Measurements from ENCODE around the gene LIPC. TPM values are rescaled to one million over a fixed set of nuclear protein-coding genes. Genes with fewer than 3 reads are reported as not detected.

LIPC gene
- polyA plus RNA-seq, 1 donor from 2014 or later = 0.95 TPM

DNA sequence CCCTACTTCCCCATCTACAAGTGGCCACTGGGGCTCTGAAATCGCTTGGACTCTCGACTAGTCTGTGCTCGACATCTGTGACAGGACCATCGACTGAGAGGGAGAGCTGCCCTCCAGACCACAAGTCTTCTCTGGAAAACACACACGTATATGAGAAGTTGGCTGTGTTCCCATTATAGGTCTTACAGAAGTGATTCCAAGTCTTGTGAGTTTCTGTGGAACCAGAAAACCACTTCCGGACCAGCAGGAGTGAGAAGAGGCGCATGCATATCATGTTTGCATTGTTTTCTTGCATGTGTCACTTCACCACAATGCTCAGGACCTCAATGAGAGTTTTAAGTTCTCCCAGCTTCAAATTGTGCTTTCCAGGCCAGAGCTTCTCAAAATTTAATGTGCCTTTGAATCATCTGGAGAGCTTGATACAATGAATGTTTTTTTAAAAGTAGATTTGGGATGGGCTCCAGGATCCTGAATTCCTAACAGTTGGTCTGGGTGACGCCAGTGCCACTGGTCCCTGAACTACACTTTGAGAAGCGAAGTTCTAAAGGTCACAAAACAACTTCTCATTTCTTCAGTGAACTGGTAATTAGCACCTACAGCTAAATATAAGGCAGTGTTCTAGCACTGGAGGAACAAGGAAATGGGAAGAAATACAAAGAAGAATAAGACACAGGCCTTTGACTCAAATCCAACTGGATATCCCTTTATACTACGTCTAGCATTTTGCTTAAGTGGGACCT is 15.7 kb downstream of the LIPC start:
- H3K36me3 Mint-ChIP-seq = no peaks in the 10 kb centered on the region
- peaks cover 0 to 2% (median 0%) of the 10 kb centered on the region in 3 donors for H3K4me1 Mint-ChIP-seq
- H3K4me3 Mint-ChIP-seq = no peak overlapping the region
- H3K27ac Mint-ChIP-seq = no peak overlapping the region
- H3K9me3 Mint-ChIP-seq = no peaks in the 10 kb centered on the region
- H3K27me3 Mint-ChIP-seq = peaks cover 3% of the 10 kb centered on the region

DNA sequence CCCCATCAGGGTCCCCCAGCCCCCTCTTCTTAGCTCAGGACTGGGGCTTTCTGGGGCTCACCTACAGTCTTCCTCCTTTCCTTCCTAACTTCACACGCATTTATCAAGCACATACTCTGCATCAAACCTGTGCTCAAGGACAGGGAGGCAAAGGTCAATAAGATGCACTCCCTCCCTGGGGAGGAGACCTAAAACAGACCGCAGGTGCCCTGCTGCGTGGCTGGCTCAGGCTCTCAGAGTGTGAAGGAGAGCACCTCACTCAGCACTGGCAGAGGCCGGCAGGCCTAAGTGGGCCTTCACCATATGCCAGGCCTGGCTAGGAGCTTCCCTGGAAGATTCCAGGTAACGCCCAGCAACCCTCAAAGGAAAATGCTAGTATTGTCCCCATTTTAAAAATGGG is 16.5 kb downstream of the LIPC start:
- Mint-ChIP-seq H3K36me3 (no peaks in the 10 kb centered on the region), H3K27me3 (peaks cover 3% of the 10 kb centered on the region), H3K27ac (no peak overlapping the region), H3K4me3 (no peak overlapping the region), H3K4me1 (peaks cover 0 to 2% (median 0%) of the 10 kb centered on the region in 3 donors), H3K9me3 (no peaks in the 10 kb centered on the region)

DNA sequence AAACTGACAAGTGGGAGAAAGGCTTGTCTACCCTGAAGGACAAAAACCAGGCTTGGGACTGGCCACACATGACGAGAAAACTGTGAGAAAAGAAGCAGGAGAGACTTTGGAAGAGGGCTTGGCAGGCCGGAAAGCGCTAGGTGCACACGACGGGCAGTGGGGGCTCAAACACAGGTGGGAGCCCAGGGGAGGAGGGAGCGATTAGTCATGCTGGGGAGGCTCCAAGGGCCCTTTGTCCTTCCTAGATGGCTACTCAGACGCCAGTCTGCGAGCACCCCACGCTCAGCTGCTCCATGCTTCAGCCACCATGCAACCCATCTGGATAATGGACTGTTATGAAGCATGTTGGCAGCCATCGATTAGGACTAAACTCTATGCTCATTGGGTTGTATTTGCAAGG is 17.1 kb downstream of the LIPC start:
- Mint-ChIP-seq H3K4me1 (peaks cover 0 to 2% (median 0%) of the 10 kb centered on the region in 3 donors), H3K4me3 (no peak overlapping the region), H3K27me3 (peaks cover 4% of the 10 kb centered on the region), H3K27ac (no peak overlapping the region), H3K36me3 (no peaks in the 10 kb centered on the region), H3K9me3 (no peaks in the 10 kb centered on the region)

DNA sequence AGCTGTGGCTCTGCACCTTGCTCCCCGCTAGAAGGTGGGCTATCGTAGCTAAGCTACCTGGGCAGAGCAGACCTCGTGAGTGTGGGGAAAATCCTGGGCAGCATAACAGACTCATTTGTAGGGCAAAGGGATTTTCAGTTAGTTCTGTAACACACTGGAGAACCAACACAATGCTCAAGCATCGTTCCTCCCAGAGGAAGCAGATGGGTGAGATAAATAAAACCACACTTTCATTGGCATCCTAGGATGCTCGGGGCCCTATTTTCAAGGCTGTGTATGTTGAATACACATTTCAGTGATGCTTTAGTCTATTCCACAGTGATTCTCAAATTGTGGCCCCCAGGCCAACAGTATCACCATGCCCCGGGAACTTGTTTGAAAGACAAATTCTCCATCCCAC is 20.0 kb downstream of the LIPC start:
- Mint-ChIP-seq H3K36me3 (no peaks in the 10 kb centered on the region), H3K9me3 (no peaks in the 10 kb centered on the region), H3K27ac (no peak overlapping the region), H3K4me1 (peaks cover 0 to 2% (median 0%) of the 10 kb centered on the region in 3 donors), H3K27me3 (peaks cover 4% of the 10 kb centered on the region), H3K4me3 (no peak overlapping the region)

DNA sequence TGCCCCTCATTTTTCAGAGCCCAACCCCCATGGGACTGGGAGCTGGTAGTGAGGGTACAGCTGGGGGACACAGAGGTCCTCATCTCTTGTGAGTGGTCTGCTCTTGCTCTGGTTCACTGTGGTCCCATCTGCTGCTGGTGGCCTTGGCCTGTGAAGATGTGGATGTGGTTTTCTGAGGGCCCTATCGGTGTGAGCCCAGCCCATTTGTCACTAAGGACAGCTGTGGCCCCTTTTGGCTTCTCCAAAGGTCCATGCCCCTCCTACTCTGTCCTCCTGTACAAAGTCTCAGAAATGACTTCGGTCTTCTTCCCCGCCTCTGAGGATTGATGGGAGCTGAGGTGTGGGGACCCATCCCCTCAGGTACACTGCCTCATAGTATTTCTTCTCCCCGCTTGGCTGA is 21.0 kb downstream of the LIPC start:
- H3K27ac Mint-ChIP-seq = no peak overlapping the region
- H3K9me3 Mint-ChIP-seq = no peaks in the 10 kb centered on the region
- peaks cover 0 to 4% (median 0%) of the 10 kb centered on the region in 3 donors for H3K4me1 Mint-ChIP-seq
- no peak overlapping the region for H3K4me3 Mint-ChIP-seq
- H3K27me3 Mint-ChIP-seq = peaks cover 10% of the 10 kb centered on the region
- no peaks in the 10 kb centered on the region for H3K36me3 Mint-ChIP-seq

DNA sequence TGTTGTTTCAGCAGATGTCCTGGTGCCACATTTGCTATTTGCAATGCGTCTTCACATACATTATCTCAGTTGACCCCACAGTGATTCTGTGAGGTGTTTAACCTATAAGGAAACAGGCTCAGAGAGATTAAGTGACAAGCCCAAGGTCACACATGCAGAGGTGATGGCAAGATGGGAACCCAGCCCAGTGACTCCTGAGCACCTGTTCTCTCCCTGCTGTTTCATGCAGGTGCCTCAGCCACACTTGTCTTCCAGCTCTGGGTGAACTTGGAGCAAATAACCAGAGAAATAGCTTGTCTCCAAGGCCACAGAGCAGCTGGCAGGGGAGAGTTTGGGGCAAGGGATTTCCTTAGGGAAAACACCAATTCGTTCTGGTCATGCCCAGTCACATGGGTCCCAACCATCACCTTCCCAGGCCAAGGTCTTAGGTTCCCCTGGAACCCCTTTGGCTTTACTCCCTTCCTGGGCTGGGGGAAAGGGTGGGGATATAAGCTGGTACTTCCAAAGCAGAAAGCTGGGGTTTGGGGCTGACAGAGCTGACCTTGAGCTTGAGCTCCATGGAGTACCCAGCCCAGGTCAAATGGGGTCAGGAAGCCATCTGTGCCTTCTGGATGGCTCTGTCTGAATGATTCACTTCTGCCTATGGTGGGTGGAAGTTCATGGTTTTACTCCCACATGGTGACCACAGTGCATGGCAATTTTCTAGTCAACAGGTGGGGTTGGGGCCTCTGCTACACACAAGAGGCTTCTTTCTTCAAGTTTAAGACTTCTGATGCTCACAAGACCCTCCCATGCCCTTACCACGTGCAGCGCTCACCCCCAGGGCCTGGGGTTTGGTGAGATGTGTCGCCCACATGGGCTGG is 22.4 kb downstream of the LIPC start:
- H3K36me3 Mint-ChIP-seq = no peaks in the 10 kb centered on the region
- H3K9me3 Mint-ChIP-seq = no peaks in the 10 kb centered on the region
- H3K4me3 Mint-ChIP-seq = no peak overlapping the region
- peaks cover 13% of the 10 kb centered on the region for H3K27me3 Mint-ChIP-seq
- H3K27ac Mint-ChIP-seq = no peak overlapping the region
- peaks cover 0 to 4% (median 0%) of the 10 kb centered on the region in 3 donors for H3K4me1 Mint-ChIP-seq

DNA sequence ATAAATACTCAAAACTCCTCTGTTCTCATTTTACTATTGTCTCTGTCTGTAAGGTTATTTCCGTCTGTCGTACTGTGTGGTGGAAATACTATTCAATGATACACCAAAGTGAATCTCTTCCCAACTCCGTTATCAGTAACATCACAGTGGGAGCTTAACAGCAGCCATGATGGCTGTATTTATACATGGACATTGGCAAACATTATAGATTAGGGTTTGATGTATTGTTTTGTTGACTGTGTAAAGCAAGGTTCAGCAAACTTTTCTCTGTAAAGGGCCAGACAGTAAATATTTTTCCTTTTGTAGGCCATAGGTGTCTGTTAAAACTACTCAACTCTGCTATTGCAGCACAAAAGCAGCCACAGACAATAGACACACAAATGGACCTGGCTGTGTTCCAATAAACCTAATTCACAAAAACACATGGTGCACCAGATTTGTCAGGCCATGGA is 23.2 kb downstream of the LIPC start:
- Mint-ChIP-seq H3K4me3 (no peak overlapping the region), H3K36me3 (no peaks in the 10 kb centered on the region), H3K9me3 (no peaks in the 10 kb centered on the region), H3K27me3 (peaks cover 14% of the 10 kb centered on the region), H3K4me1 (peaks cover 0 to 4% (median 0%) of the 10 kb centered on the region in 3 donors), H3K27ac (no peak overlapping the region)

DNA sequence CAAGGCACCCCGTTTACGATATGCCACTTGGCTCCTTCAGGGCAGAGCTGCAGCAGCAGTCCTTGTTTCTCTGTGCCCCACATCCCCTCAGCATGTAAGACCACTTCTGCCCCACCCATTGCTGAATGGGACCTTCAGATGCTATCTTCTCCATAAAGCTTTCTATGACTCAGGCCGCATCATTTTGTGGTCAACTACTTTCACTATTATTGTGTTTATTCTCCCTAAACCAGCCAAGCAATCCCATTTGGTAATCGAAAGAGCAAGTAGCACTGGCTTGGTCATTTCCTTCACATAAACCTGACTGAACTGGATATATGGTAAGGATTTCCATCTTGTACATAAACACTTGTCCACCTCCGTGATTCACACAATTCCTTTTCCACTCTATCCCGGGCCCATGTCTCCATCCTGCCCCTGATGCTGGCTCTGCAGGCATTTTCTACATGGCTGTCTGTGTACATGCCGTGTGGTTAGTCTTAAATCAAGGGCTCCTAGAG is 25.7 kb downstream of the LIPC start:
- H3K27me3 Mint-ChIP-seq = peaks cover 12% of the 10 kb centered on the region
- H3K9me3 Mint-ChIP-seq = no peaks in the 10 kb centered on the region
- no peak overlapping the region for H3K27ac Mint-ChIP-seq
- H3K4me3 Mint-ChIP-seq = no peak overlapping the region
- H3K4me1 Mint-ChIP-seq = peaks cover 0 to 4% (median 0%) of the 10 kb centered on the region in 3 donors
- no peaks in the 10 kb centered on the region for H3K36me3 Mint-ChIP-seq

DNA sequence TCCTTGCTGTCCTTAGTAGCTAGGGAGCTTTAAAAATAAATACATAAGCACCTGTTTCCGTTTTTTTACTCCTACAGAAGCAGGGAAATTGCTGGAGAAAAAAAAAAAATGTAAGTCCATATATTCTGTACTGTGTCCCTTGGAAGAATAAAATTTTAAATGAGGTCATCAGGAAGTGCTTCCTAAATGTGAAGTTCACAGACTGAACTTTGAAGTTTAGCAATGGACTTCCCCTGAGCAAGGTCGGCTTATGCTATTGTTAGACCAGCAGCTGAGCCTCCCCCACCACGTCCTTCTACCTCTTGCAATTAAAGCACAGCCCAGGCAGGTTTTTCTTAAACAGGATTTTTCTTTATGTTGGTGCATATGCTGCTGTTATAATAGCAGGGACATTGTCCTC is 26.3 kb downstream of the LIPC start:
- H3K4me1 Mint-ChIP-seq = peaks cover 0 to 4% (median 0%) of the 10 kb centered on the region in 3 donors
- no peak overlapping the region for H3K27ac Mint-ChIP-seq
- H3K27me3 Mint-ChIP-seq = peaks cover 12% of the 10 kb centered on the region

GRCh38 chr15:58459045-58459444 is 27.3 kb downstream of the LIPC start:
- Mint-ChIP-seq H3K27ac (no peak overlapping the region), H3K4me3 (no peak overlapping the region), H3K9me3 (no peaks in the 10 kb centered on the region), H3K27me3 (peaks cover 17% of the 10 kb centered on the region), H3K36me3 (no peaks in the 10 kb centered on the region), H3K4me1 (peaks cover 0 to 4% (median 0%) of the 10 kb centered on the region in 3 donors)

More for the DNA sequence above, 26.3 kb downstream of the LIPC start:
- no peaks in the 10 kb centered on the region for H3K36me3 Mint-ChIP-seq
- H3K4me3 Mint-ChIP-seq = no peak overlapping the region
- H3K9me3 Mint-ChIP-seq = no peaks in the 10 kb centered on the region

DNA sequence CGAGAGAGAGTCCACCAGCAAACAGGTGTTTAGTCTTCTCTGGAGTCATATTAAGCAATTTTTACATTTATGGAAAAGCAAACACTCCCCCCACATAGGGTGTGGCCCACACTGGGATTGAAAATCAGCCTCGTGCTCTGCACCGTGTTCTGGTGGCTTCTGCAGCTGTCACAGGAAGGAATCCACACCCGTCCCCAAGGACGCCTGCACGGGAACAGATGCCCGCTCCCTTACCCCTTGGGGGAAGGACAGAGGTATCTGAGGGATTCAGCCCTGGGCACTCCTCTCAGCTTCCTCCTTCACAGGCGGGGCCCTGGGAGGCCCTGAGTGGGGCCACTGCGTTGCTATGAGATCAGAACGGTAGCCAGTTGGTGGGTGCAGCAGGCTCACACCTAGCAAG is 27.8 kb downstream of the LIPC start:
- peaks cover 0 to 4% (median 0%) of the 10 kb centered on the region in 3 donors for H3K4me1 Mint-ChIP-seq
- H3K27ac Mint-ChIP-seq = no peak overlapping the region
- peaks cover 17% of the 10 kb centered on the region for H3K27me3 Mint-ChIP-seq
- H3K36me3 Mint-ChIP-seq = no peaks in the 10 kb centered on the region
- H3K9me3 Mint-ChIP-seq = no peaks in the 10 kb centered on the region
- no peak overlapping the region for H3K4me3 Mint-ChIP-seq

DNA sequence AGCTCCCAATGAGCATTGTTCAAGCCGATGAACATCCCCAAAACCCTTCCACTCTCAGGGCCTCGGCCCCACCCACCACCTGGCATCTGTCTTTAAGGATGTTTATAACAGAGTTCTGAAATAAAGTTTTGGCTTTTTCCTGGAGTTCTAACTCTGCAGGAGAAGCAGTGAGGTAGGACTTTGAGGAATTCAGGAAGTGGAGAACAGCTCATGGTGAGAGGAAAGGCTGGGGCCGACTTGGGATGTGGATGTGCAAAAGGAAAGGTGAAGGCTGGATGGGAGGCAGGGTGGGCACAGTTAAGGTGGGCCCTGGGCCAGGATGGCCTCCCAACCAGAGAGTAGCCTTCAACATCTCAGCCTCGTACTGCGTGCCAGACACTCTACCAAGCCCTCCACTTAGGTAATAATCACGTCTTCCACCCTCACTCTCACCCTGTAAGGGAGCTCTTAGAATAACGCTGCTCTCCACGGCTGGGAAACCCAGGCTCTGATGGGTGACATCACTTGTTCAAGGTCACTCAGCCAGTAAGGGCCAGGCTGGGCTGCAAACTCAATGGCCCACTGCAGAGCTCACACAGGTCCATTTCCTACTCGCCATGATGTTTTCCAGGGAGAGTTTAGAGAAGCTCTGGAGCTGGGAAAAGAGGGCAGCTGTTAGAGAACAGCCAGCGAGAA is 28.5 kb downstream of the LIPC start:
- Mint-ChIP-seq H3K36me3 (no peaks in the 10 kb centered on the region), H3K27me3 (peaks cover 17% of the 10 kb centered on the region), H3K27ac (no peak overlapping the region), H3K4me3 (peak overlapping the region in 1 of 4 donors; percentile 43), H3K4me1 (peaks cover 0 to 4% (median 0%) of the 10 kb centered on the region in 3 donors), H3K9me3 (no peaks in the 10 kb centered on the region)

GRCh38 chr15:58460872-58461271 is 29.1 kb downstream of the LIPC start:
- peak overlapping the region in 1 of 4 donors; percentile 30 for H3K4me3 Mint-ChIP-seq
- H3K9me3 Mint-ChIP-seq = no peaks in the 10 kb centered on the region
- no peaks in the 10 kb centered on the region for H3K36me3 Mint-ChIP-seq
- no peak overlapping the region for H3K27ac Mint-ChIP-seq
- peaks cover 19% of the 10 kb centered on the region for H3K27me3 Mint-ChIP-seq
- peaks cover 0 to 4% (median 0%) of the 10 kb centered on the region in 3 donors for H3K4me1 Mint-ChIP-seq

GRCh38 chr15:58462547-58462946 is 30.8 kb downstream of the LIPC start:
- H3K27ac Mint-ChIP-seq = no peak overlapping the region
- H3K4me3 Mint-ChIP-seq = no peak overlapping the region
- peaks cover 0 to 2% (median 0%) of the 10 kb centered on the region in 3 donors for H3K4me1 Mint-ChIP-seq
- H3K9me3 Mint-ChIP-seq = no peaks in the 10 kb centered on the region
- no peaks in the 10 kb centered on the region for H3K36me3 Mint-ChIP-seq
- peaks cover 15% of the 10 kb centered on the region for H3K27me3 Mint-ChIP-seq
